Sigmoid colon (tissue), 4 donors: ENCODE data around the gene CTXND2.
"Not testable (repeated sequence)": the region's sequence is repeated elsewhere in the genome, so short reads cannot be mapped to it uniquely, and the experiment has no call there.

Experiments used
- CTCF ChIP-seq, 4 experiments: fragments of 450-650 bp in 3 of 4; fragments of 200-600 bp in 1 of 4; IDR thresholded peaks; one replicate each; pipeline ENCODE4 v1.5.1; 2016 to 2019; ENCODE audit warnings: antibody characterized with exemption in 4 of 4, mild to moderate bottlenecking in 3 of 4, moderate library complexity in 2 of 4
- POLR2A ChIP-seq, 2 donors: fragments of 450-650 bp; IDR thresholded peaks; one replicate each; pipeline ENCODE4 v1.6.1; 2016; ENCODE audit warnings: antibody characterized with exemption in 2 of 2, mild to moderate bottlenecking in 2 of 2, moderate library complexity in 2 of 2
- POLR2AphosphoS5 ChIP-seq, 4 donors: sonication (generic); formaldehyde crosslinking; IDR thresholded peaks; one replicate each; pipeline ENCODE4 v1.6.1; 2017; ENCODE audit warnings: antibody characterized with exemption in 4 of 4

GRCh38 chr1:150840850-150841249 is 46.1 kb upstream of the CTXND2 start:
- not testable (repeated sequence) for TF ChIP-seq CTCF, POLR2AphosphoS5, POLR2A (IDR thresholded peaks at IDR 0.05)
